ENCODE results near the gene DTD1.

Gene DTD1

GRCh38 chr20:18712882-18713281 lies 125.0 kb downstream of the DTD1 start:
- peak; percentile 28 for TF ChIP-seq CTCF (IDR thresholded peaks at IDR 0.05; ENCODE audit: low read depth, low read length, missing control alignments)
- in situ Hi-C loops (cut with HindIII; ENCODE audit: low sequenced_read_pairs) = no loop called here
- H3K4me3 ChIP-seq (ENCODE audit: low read depth, low read length) = no peak overlapping the region
- DNase-seq (ENCODE audit: low read depth) = no peak

- no peak overlapping the region for H3K4me3 ChIP-seq (ENCODE audit: low read depth, low read length)
- TF ChIP-seq CTCF (IDR thresholded peaks at IDR 0.05; ENCODE audit: low read depth, low read length, missing control alignments) = no peak
- in situ Hi-C loops (cut with HindIII; ENCODE audit: low sequenced_read_pairs) = no loop called here
- no peak for DNase-seq (ENCODE audit: low read depth)
Measured at GRCh38 chr20:18715564-18715963, 127.7 kb downstream of the DTD1 start.

GRCh38 chr20:18717062-18717461 lies 129.2 kb downstream of the DTD1 start:
- no peak overlapping the region for H3K4me3 ChIP-seq (ENCODE audit: low read depth, low read length)
- in situ Hi-C loops (cut with HindIII; ENCODE audit: low sequenced_read_pairs) = no loop called here
- TF ChIP-seq CTCF (IDR thresholded peaks at IDR 0.05; ENCODE audit: low read depth, low read length, missing control alignments) = no peak
- no peak for DNase-seq (ENCODE audit: low read depth)

GRCh38 chr20:18718129-18718528 lies 130.3 kb downstream of the DTD1 start:
- TF ChIP-seq CTCF (IDR thresholded peaks at IDR 0.05; ENCODE audit: low read depth, low read length, missing control alignments) = no peak
- no peak for DNase-seq (ENCODE audit: low read depth)
- no peak overlapping the region for H3K4me3 ChIP-seq (ENCODE audit: low read depth, low read length)
- in situ Hi-C loops (cut with HindIII; ENCODE audit: low sequenced_read_pairs) = no loop called here

GRCh38 chr20:18719426-18719825 lies 131.6 kb downstream of the DTD1 start:
- in situ Hi-C loops (cut with HindIII; ENCODE audit: low sequenced_read_pairs) = no loop called here

DNA sequence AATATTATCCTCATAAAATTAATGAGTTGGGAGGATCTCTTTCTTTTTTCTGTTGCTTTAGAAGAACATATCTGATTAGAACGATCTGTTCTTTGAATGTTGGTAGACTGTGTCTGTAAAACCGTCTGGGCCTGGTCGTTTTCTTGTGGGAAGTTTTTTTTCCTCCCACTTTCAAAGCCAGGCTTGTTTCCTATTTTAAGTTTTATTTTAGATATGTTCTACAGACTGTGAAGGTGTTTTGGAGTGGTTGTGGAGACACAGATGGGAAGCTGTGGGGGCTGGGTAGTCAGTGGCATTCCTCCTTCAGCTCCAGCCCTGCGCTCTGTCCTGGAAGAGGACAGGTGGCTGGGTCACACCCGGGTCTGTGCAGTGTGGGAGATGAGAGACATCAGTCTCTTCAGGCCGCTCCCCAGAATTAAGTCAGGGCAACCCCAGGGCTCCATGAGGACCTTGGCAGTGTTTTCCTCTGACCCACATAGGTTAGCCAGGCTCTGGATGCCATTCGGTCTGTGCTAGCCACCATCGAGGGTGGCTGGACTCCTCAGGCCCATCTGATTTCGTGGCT lies 133.8 kb downstream of the DTD1 start:
- no peak overlapping the region for H3K4me3 ChIP-seq (ENCODE audit: low read depth, low read length)
- in situ Hi-C loops (cut with HindIII; ENCODE audit: low sequenced_read_pairs) = no loop called here
- no peak for TF ChIP-seq CTCF (IDR thresholded peaks at IDR 0.05; ENCODE audit: low read depth, low read length, missing control alignments)
- no peak for DNase-seq (ENCODE audit: low read depth)

More at GRCh38 chr20:18719426-18719825, 131.6 kb downstream of the DTD1 start:
- no peak for TF ChIP-seq CTCF (IDR thresholded peaks at IDR 0.05; ENCODE audit: low read depth, low read length, missing control alignments)
- H3K4me3 ChIP-seq (ENCODE audit: low read depth, low read length) = no peak overlapping the region
- DNase-seq (ENCODE audit: low read depth) = peak; percentile 6
